HEK293 (cell line): ENCODE data around the gene SCNN1G.

Experiments
- ZBTB20 ChIP-seq: fragments of 450-650 bp; formaldehyde crosslinking; IDR thresholded peaks from 2 replicates; pipeline ENCODE4 v1.5.1; 2016; ENCODE audit warnings: missing biosample characterization, missing genetic modification characterization
- ZNF274 ChIP-seq, 2 experiments: fragments of 200-500 bp in 1 of 2; fragments of 450-650 bp in 1 of 2; sonication (Bioruptor generic) in 1 of 2; formaldehyde crosslinking in 1 of 2; IDR thresholded peaks; 2 replicates each; pipeline versions ENCODE4 v1.5.1 to v1.6.1; 2014 to 2016; ENCODE audit warnings: borderline replicate concordance in 1 of 2, inconsistent platforms in 1 of 2, low read length in 1 of 2, missing biosample characterization in 1 of 2, missing genetic modification characterization in 1 of 2
- ZNF341 ChIP-seq: fragments of 450-650 bp; formaldehyde crosslinking; IDR thresholded peaks from 2 replicates; pipeline ENCODE4; 2016; ENCODE audit warnings: low read depth, missing biosample characterization, missing genetic modification characterization
- ZNF530 ChIP-seq: fragments of 450-650 bp; formaldehyde crosslinking; IDR thresholded peaks from 2 replicates; pipeline ENCODE4 v1.5.1; 2016; ENCODE audit warnings: low read depth, missing biosample characterization, missing genetic modification characterization
- ZNF560 ChIP-seq: fragments of 450-650 bp; formaldehyde crosslinking; IDR thresholded peaks from 2 replicates; pipeline ENCODE4 v1.5.1; 2017; ENCODE audit warnings: missing biosample characterization, missing genetic modification characterization, borderline replicate concordance
- ZNF677 ChIP-seq: fragments of 450-650 bp; IDR thresholded peaks from 2 replicates; pipeline ENCODE4 v1.5.0; 2018; ENCODE audit warnings: missing biosample characterization, mild to moderate bottlenecking, missing genetic modification characterization, moderate library complexity
- ZNF785 ChIP-seq: fragments of 450-650 bp; formaldehyde crosslinking; IDR thresholded peaks from 2 replicates; pipeline ENCODE4 v1.5.1; 2016; ENCODE audit warnings: missing biosample characterization, missing genetic modification characterization
- TF ChIP-seq, protein P1 (sequence below): fragments of 450-650 bp; formaldehyde crosslinking; IDR thresholded peaks from 2 replicates; pipeline ENCODE4 v1.5.1; 2016; ENCODE audit warnings: missing biosample characterization, missing genetic modification characterization
- TF ChIP-seq, protein P2 (sequence below): fragments of 450-650 bp; formaldehyde crosslinking; IDR thresholded peaks from 2 replicates; pipeline ENCODE4 v1.5.1; 2016; ENCODE audit warnings: missing biosample characterization, missing genetic modification characterization
- TF ChIP-seq, protein P3 (sequence below): fragments of 450-650 bp; formaldehyde crosslinking; IDR thresholded peaks from 2 replicates; pipeline ENCODE4 v1.5.1; 2017; ENCODE audit warnings: missing biosample characterization, missing genetic modification characterization

DNA sequence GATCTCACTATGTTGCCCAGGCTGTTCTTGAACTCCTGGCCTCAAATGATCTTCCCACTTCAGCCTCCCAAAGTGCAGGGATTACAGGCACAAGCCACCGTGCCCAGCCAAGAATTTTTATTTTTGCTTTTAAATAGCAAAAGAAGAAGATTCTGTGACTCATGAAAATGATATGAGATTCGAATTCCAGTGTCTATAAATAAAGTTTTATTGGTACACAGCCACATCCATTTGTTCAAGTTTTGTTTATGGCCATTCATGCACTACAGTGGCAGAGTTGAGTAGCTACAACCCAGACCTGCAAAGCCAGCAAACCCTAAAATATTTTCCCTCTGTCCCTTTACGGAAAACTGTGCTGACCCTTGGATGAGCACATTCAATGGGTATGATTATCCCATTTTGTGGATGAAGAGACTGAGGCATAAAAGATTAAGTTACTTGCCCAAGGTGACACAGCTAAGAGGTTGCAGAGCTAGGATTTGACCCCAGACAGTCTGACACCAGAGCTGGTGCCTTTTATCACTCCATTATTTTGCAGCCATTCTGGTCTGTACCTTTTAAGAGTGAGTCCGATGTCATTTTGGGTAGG lies 34.2 kb downstream of the SCNN1G start:
- TF ChIP-seq ZNF274 (IDR thresholded peaks at IDR 0.05; ENCODE audit: low read length) (no peak), ZNF274 (tag by site-specific recombination; IDR thresholded peaks at IDR 0.05; ENCODE audit: borderline replicate concordance) (no peak), ZNF530 (tag by site-specific recombination) (no peak), ZNF341 (tag by site-specific recombination) (no peak), ZNF785 (tag by site-specific recombination) (no peak), ZNF560 (tag by site-specific recombination) (no peak), ZBTB20 (tag by site-specific recombination) (no peak), ZNF677 (tag by site-specific recombination) (no peak)
- TF ChIP-seq, protein P1, sequence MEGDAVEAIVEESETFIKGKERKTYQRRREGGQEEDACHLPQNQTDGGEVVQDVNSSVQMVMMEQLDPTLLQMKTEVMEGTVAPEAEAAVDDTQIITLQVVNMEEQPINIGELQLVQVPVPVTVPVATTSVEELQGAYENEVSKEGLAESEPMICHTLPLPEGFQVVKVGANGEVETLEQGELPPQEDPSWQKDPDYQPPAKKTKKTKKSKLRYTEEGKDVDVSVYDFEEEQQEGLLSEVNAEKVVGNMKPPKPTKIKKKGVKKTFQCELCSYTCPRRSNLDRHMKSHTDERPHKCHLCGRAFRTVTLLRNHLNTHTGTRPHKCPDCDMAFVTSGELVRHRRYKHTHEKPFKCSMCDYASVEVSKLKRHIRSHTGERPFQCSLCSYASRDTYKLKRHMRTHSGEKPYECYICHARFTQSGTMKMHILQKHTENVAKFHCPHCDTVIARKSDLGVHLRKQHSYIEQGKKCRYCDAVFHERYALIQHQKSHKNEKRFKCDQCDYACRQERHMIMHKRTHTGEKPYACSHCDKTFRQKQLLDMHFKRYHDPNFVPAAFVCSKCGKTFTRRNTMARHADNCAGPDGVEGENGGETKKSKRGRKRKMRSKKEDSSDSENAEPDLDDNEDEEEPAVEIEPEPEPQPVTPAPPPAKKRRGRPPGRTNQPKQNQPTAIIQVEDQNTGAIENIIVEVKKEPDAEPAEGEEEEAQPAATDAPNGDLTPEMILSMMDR (tag by site-specific recombination), result no peak
- TF ChIP-seq, protein P2, sequence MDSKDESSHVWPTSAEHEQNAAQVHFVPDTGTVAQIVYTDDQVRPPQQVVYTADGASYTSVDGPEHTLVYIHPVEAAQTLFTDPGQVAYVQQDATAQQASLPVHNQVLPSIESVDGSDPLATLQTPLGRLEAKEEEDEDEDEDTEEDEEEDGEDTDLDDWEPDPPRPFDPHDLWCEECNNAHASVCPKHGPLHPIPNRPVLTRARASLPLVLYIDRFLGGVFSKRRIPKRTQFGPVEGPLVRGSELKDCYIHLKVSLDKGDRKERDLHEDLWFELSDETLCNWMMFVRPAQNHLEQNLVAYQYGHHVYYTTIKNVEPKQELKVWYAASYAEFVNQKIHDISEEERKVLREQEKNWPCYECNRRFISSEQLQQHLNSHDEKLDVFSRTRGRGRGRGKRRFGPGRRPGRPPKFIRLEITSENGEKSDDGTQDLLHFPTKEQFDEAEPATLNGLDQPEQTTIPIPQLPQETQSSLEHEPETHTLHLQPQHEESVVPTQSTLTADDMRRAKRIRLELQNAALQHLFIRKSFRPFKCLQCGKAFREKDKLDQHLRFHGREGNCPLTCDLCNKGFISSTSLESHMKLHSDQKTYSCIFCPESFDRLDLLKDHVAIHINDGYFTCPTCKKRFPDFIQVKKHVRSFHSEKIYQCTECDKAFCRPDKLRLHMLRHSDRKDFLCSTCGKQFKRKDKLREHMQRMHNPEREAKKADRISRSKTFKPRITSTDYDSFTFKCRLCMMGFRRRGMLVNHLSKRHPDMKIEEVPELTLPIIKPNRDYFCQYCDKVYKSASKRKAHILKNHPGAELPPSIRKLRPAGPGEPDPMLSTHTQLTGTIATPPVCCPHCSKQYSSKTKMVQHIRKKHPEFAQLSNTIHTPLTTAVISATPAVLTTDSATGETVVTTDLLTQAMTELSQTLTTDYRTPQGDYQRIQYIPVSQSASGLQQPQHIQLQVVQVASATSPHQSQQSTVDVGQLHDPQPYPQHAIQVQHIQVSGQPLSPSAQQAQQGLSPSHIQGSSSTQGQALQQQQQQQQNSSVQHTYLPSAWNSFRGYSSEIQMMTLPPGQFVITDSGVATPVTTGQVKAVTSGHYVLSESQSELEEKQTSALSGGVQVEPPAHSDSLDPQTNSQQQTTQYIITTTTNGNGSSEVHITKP (tag by site-specific recombination), result no peak
- TF ChIP-seq, protein P3, sequence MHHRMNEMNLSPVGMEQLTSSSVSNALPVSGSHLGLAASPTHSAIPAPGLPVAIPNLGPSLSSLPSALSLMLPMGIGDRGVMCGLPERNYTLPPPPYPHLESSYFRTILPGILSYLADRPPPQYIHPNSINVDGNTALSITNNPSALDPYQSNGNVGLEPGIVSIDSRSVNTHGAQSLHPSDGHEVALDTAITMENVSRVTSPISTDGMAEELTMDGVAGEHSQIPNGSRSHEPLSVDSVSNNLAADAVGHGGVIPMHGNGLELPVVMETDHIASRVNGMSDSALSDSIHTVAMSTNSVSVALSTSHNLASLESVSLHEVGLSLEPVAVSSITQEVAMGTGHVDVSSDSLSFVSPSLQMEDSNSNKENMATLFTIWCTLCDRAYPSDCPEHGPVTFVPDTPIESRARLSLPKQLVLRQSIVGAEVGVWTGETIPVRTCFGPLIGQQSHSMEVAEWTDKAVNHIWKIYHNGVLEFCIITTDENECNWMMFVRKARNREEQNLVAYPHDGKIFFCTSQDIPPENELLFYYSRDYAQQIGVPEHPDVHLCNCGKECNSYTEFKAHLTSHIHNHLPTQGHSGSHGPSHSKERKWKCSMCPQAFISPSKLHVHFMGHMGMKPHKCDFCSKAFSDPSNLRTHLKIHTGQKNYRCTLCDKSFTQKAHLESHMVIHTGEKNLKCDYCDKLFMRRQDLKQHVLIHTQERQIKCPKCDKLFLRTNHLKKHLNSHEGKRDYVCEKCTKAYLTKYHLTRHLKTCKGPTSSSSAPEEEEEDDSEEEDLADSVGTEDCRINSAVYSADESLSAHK (tag by site-specific recombination), result no peak
